CD4-positive, alpha-beta T cell treated with Interleukin-1 beta for 1 hour (primary cell): ENCODE measurements around the gene REV3L.

ENCODE experiments used
- DNase-seq, 2 donors: peaks; one replicate each; pipeline ENCODE4 v3.0.0-alpha.2; 2020 to 2022

Gene REV3L

DNA sequence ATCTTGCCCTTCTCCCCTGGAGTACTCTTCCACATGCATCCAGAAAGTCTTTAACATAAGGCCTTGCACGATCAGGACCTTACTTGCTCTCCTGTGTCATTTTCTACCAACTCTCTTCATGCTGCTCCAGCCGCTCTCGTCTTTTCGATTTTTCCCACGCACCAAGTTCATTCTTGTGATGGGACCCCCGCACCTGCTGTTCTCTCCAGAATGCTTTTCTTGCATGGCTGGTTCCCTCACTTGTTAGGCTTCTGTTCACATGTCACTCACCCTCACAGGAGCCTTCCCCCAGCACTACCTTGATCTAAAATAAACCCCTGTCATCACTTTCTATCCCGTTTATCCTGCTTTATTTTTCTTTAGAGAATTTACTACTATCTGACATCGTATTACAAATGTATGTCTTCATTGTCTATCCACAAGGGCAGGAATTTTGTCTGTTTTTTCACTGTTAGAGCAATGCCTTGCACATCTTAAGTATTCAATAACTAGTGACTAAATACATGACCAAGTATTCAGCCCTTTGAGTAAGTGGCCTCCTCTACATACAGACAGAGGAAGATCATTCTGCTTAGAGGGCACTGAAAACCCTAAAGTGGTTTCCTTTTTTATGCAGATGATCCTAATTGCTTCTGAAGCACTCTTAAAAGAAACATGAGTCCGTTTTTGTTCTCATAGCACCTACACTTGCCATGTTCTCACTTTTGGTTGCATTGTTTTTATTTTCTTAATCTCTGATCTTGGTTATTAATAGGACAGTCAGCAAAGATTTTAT lies 228.8 kb downstream of the REV3L start:
- no peak for DNase-seq

DNA sequence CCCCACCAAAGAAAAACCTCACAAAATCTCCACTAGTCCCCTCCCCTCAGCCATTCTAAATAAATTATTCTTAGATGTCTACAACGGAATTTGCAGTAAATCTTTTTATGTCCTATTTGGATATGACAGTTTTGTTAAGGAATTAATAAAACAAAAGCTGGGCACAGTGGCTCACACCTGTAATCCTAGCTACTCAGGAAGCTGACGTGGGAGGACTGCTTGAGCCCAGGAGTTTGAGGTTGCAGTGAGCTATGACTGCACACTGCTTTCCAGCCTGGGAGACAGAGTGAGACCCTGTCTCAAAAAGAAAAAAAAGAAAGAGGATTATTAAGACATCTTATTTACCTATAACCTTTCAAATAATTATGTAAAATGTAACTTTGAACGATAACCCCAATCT lies 230.3 kb downstream of the REV3L start:
- DNase-seq: no peak

DNA sequence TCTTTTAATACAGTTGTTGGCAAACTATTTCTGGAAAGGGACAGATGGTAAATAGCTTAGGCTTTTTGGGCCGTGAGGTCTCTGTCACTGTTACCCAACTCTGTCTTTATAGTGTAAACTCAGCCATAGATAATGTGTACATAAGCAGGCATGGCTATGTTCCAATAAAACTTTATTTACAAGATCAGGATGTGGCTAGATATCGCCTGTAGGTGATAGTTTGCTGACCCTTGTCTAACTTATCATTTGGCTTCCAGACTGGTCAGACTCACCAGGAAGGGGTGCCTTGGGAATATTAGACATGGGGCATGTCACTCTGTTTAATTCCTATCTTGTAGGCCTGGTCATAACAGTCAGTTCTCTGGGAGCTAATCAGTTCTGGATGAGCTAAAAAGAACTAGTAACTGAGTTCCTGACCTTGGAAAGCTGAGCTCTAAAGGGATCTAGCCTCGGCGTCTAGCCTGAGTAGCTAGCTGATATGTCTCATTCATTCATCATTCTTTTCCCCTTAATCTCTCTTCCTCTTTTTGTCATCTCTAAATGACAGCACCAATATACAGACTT lies 232.1 kb downstream of the REV3L start:
- no peak for DNase-seq
